Fibroblast of skin of scalp (primary cell): ENCODE data around the gene ZNF436. TPM values are rescaled to one million over a fixed set of nuclear protein-coding genes. Genes with fewer than 3 reads are reported as not detected.

Source experiments
- DNase-seq: peaks from one replicate; pipeline ENCODE4 v3.0.0-alpha.2; 2013
- polyA plus RNA-seq, 2 experiments: library from polyadenylated mRNA; unstranded; fragments of 120-200 nt; gene quantifications; one replicate each; pipeline ENCODE4 v1.2.1, GENCODE V29; 2013; ENCODE audit not compliant: insufficient read length in 2 of 2

Gene ZNF436
- 8.6 TPM for polyA plus RNA-seq (2013, experiment 1 of 2; ENCODE audit: insufficient read length)
- 10.0 TPM for polyA plus RNA-seq (2013, experiment 2 of 2; ENCODE audit: insufficient read length)

DNA sequence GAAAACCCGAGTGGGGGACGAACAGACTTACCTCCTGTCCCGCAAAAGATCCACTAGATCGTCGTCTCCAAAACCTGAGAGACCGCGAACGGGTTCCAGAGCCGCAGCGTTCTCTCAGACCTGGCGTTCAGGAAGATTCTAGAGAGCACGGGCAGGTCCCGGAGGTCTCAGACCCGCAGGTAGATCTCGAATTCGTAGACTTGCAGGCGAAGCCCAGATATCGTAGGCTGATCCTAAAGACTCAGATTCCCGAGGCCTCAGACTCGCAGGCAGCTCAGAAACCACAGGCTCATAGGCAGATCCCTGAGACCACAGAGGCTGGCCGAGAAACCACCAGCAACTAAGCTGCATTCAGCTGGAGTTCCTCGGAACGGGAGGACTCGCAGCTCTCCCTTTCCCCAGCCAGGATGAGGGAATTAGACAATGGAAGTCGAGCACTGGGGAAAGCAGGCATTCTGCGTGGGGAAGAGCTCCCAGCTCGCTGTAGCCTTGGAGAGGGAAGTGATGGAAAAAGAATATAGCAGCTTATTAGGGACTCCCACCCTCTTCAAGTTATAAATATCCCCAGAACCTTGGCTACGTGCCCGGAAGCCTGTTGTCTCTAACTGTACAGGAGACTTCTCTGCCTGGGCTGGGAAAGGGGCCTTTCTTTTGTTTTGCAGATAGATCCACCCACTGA lies at the start of gene ZNF436:
TSS of gene ZNF436 (minus strand) at position 502 of the 679 bp plus-strand sequence. CDS start 1,831 bp downstream, outside the sequence.
- DNase-seq = peak; percentile 92

GRCh38 chr1:23419180-23419579 lies 49.5 kb upstream of the ZNF436 start:
- DNase-seq = no peak

DNA sequence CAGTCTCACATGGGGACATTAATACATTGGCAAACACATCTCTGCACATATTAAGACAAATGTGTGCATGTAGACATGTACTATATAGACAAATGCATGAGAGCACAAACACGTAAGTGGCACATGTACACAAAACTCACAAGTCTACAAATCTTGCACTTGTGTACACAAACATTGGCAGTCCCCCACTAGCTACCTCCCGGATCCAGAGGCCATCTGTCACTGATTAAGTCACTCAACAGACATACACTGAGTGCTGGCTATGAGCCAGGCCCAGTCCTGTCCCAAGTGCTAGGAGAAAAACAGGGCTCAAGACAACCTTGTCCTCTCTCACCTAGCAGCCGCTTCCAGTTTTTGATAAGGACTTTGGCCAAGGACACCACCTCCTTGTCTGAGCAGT lies 47.9 kb upstream of the ZNF436 start:
- DNase-seq = peak; percentile 53

- DNase-seq = no peak
Observed at GRCh38 chr1:23416964-23417363, 47.3 kb upstream of the ZNF436 start.

- no peak for DNase-seq
Observed at GRCh38 chr1:23408797-23409290, 39.2 kb upstream of the ZNF436 start.

- DNase-seq = no peak
Observed at GRCh38 chr1:23407016-23407630, 37.5 kb upstream of the ZNF436 start.

GRCh38 chr1:23405946-23406345 lies 36.3 kb upstream of the ZNF436 start:
- no peak for DNase-seq

- peak; percentile 94 for DNase-seq
Observed at GRCh38 chr1:23403735-23404486, 34.3 kb upstream of the ZNF436 start.

- DNase-seq = no peak
Observed at GRCh38 chr1:23403355-23403734, 33.7 kb upstream of the ZNF436 start.

DNA sequence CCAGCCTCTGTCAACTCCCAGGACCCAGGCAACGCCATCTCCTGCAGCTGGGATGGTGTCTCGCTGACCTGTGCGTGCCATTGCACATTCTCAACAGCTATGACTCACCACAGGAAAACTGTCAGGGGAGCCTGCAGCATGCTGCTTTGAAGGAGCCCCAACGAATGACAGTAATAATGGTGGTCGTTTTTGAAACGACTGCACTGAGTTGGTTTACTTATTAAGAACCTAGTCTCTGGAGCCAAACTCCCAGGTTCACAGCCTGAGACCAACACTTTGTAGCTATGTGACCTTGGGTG lies 33.4 kb upstream of the ZNF436 start:
- DNase-seq = peak; percentile 66

GRCh38 chr1:23402286-23403037 lies 32.8 kb upstream of the ZNF436 start:
- DNase-seq = peak; percentile 40

- no peak for DNase-seq
Observed at GRCh38 chr1:23401313-23401712, 31.7 kb upstream of the ZNF436 start.

DNA sequence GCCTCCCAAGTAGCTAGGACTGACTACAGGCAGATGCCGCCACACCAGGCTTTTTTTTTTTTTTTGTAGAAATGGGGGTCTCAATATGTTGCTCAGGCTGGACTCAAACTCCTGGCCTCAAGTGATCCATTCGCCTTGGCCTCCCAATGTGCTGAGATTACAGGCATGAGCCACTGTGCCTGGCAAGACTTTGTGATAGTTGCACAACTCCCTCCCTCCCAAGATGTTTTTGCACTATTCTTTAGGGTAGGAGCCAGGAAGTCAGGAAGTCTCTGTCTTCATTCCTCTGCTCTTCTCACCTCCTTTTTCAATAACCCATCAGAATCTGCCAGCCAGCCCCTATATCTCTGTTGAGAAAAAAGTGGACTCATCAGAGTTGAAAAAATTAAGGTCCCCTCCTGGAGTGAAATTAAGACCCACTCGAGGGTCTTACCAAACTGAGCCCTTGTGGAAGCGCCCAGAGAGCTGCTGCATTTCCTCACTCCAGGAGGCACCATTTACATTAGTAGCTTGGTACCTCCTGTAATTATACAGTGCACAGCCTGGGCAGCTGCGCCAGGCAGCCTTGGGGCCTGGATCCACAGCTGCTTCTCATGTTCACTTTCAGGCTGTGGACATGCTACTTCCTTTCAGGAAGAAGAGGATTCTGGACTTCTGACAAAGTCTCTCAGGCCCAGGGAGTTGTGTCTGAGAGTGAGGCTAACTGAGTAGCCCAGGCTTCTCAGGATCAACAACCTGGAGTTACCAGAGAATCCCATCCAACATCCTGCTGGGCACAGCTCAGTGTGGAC lies 30.9 kb upstream of the ZNF436 start:
- DNase-seq = no peak

DNA sequence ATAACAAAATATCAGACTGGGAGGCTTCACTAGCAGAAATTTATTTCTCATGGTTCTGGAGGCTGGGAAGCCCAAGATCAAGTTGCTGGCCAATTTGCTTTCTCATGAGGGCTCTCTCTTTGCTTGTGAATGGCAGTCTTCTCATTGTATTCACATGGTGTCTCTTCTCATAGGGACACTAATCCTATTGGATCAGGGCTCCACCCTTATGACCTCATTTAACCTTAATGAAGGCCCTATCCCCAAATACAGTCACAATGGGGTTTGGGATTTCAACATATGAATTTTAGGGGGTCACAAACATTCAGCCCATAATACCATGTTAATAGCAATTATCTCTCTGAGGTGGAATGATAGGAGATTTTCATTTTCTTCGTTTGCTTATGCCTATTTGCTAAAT lies 29.6 kb upstream of the ZNF436 start:
- no peak for DNase-seq

DNA sequence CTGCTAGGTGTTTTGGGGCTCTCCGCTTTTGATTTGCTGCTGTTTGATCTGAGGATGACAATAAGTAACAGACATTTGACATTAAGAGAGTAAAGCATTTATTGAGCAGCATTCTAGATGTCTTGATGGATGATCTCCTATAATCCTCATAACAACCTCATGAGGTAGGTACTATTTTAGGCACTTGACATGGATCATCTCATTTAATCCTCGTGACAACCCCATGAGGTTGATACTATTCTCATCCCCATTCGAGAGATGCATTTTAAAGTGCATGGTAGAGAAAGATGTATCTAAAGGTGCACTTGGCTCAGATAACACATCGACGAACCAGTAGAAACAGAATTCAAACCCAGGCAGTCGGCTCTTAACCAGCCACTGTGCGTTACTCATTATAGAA lies 28.3 kb upstream of the ZNF436 start:
- DNase-seq = no peak

GRCh38 chr1:23396380-23396779 lies 26.7 kb upstream of the ZNF436 start:
- DNase-seq = no peak

DNA sequence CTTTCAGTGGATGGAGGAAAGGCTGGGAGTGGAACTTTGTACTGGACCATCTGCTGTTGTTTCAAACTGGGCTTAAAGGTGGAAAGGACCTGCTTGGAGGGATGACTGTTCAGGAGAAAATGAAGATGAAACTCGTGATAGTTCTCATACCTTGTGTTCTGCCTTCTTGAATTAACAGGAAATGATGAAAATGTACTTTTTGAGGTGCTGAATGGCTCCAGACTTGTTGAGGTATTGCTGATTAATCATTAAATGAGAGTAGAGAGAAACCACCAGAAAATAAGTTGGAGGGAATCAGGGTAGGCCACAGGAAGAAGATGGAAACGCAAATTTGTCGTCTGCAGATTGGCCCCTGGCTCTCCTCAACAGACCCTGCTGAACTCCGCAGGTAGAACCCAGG lies 26.2 kb upstream of the ZNF436 start:
- DNase-seq = no peak

DNA sequence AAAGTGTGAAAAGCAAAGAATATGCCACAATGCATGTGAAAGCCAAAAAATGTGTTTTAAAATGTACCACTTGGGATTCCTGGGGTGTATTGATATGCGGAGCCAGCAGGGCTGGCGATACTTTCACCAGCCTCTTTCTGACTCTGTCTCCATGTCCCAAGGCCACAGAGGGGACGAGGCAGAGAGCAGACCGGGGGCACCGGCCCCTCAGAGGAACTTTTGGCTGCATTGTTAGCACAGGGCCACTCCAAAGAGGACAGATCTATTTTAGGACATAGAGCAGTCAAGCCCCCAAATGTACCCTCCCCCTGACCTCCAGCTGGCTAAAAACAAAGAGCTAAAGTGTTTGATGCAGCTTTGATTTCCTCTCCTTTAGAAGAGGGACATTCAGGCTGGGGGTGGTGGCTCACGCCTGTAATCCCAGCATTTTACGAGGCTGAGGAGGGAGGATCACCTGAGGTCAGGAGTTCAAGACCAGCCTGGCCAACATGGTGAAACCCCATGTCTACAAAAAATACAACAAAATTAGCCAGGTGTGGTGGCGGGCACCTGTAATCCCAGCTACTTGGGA lies 25.6 kb upstream of the ZNF436 start:
- DNase-seq = no peak

DNA sequence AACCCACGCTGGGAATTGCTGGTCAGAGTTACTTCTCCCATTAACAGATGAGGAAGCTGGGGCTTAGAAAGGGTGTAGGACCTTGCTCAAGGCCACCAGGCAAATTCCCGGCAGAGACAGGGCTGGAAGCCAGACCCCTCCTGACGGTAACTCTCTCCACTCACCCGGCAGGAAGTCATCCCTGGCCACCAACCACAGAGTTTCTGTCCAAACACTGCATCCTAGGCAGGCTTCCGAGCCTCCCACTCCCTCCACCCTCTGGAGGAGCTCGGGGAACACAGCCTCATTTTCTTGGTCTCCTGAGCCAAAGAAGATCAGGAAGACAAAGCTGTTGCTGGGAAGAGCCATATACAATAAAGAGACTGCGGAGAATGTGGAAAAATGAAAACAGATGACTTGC lies 25.0 kb upstream of the ZNF436 start:
- DNase-seq = peak; percentile 86

GRCh38 chr1:23394181-23394580 lies 24.5 kb upstream of the ZNF436 start:
- peak; percentile 74 for DNase-seq

DNA sequence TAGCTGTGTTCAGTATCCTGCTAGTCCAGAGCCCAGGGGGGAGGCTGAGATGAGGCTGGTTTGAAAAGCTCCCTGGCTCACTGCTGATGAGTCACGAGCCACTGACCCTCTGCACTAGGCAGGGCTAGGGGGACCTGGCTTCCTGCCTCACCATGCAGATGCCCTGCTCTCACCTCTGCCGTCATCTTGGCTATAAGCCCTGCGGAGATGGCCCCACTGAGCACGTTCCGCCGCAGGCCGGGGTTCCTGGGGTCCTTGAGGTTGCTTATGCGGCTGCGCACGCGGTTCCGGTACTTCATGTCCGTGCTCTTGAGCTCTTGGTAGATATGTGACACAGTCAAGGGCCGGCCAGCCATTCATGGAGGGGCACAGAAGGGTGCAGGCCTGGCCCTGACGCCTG lies 24.1 kb upstream of the ZNF436 start:
- peak; percentile 51 for DNase-seq
